H1 (cell line): Measurements from ENCODE around the gene TFR2. TPM values are rescaled to one million over a fixed set of nuclear protein-coding genes. Genes with fewer than 3 reads are reported as not detected.

Experiments
- CBX5 ChIP-seq: fragments of 300-800, 300-1000 bp; sonication (generic); IDR thresholded peaks from 2 replicates; pipeline ENCODE4 v1.7.1; 2016; ENCODE audit warnings: antibody characterized with exemption, low read length, low read depth
- CBX8 ChIP-seq: fragments of 300-800, 300-1000 bp; sonication (generic); IDR thresholded peaks from 2 replicates; pipeline ENCODE4 v1.7.1; 2016; ENCODE audit warnings: low read depth, low read length, borderline replicate concordance
- CHD2 ChIP-seq: IDR thresholded peaks from 2 replicates; pipeline ENCODE4 v1.6.1; 2012; ENCODE audit warnings: low read length, improper control_type of control experiment
- CREB1 ChIP-seq: IDR thresholded peaks from 2 replicates; pipeline ENCODE4 v1.6.1; 2012; ENCODE audit warnings: inconsistent platforms
- CTCF ChIP-seq, 3 experiments: IDR thresholded peaks; 1 replicate in 2 of 3; 2 replicates in 1 of 3; pipeline versions ENCODE4 v1.5.1 to v1.6.1; 2011; ENCODE audit warnings: low read length in 3 of 3, mild to moderate bottlenecking in 3 of 3, inconsistent platforms in 2 of 3, low read depth in 1 of 3, moderate library complexity in 1 of 3; ENCODE audit not compliant: insufficient read depth in 1 of 3; ENCODE audit errors: control extremely low read depth in 1 of 3
- E2F6 ChIP-seq: IDR thresholded peaks from 2 replicates; pipeline ENCODE4 v1.6.1; 2012; ENCODE audit warnings: inconsistent platforms
- EGR1 ChIP-seq: IDR thresholded peaks from 2 replicates; pipeline ENCODE4 v1.6.1; 2011; ENCODE audit warnings: low read depth, low read length, borderline replicate concordance
- HDAC2 ChIP-seq, 2 experiments: fragments of 300-600 bp in 1 of 2; sonication (generic) in 1 of 2; IDR thresholded peaks; 2 replicates each; pipeline ENCODE4 v1.6.1; 2011 to 2012; ENCODE audit warnings: low read depth in 2 of 2, low read length in 2 of 2, mild to moderate bottlenecking in 2 of 2, moderate library complexity in 2 of 2, borderline replicate concordance in 1 of 2, inconsistent platforms in 1 of 2
- HDAC6 ChIP-seq: IDR thresholded peaks from one replicate; pipeline ENCODE4 v1.7.1; 2012; ENCODE audit warnings: low read depth, mild to moderate bottlenecking, inconsistent platforms, low read length, moderate library complexity
- KDM4A ChIP-seq: IDR thresholded peaks from one replicate; pipeline ENCODE4 v1.7.1; 2012; ENCODE audit warnings: low read depth, mild to moderate bottlenecking, moderate library complexity, low read length, inconsistent platforms; ENCODE audit not compliant: severe bottlenecking
- NANOG ChIP-seq: IDR thresholded peaks from 2 replicates; pipeline ENCODE4 v1.6.1; 2011; ENCODE audit warnings: low read length, low read depth, mild to moderate bottlenecking, inconsistent platforms; ENCODE audit not compliant: insufficient read depth, poor library complexity, severe bottlenecking
- NRF1 ChIP-seq: IDR thresholded peaks from 2 replicates; pipeline ENCODE4 v1.6.1; 2011; ENCODE audit warnings: mild to moderate bottlenecking, low read depth, low read length, improper control_type of control experiment
- POLR2AphosphoS5 ChIP-seq: IDR thresholded peaks from 2 replicates; pipeline ENCODE4 v1.6.1; 2011; ENCODE audit warnings: low read depth, low read length
- POU5F1 ChIP-seq: IDR thresholded peaks from 2 replicates; pipeline ENCODE4 v1.6.1; 2011; ENCODE audit warnings: low read depth, mild to moderate bottlenecking, low read length, moderate library complexity
- RFX5 ChIP-seq: IDR thresholded peaks from 2 replicates; pipeline ENCODE4 v1.6.1; 2011; ENCODE audit warnings: low read depth, low read length, improper control_type of control experiment, borderline replicate concordance
- SIN3A ChIP-seq, 2 experiments: IDR thresholded peaks in 1 of 2; conservative IDR thresholded peaks in 1 of 2; 2 replicates each; pipeline ENCODE4 v1.6.1; 2011 to 2012; ENCODE audit warnings: low read length in 2 of 2, improper control_type of control experiment in 1 of 2, low read depth in 1 of 2, mild to moderate bottlenecking in 1 of 2
- SIRT6 ChIP-seq: IDR thresholded peaks from one replicate; pipeline ENCODE4 v1.7.1; 2012; ENCODE audit warnings: low read length, inconsistent platforms
- TAF1 ChIP-seq: IDR thresholded peaks from 2 replicates; pipeline ENCODE4 v1.6.1; 2011; ENCODE audit warnings: mild to moderate bottlenecking, low read depth, low read length
- TAF7 ChIP-seq: optimal IDR thresholded peaks from 2 replicates; pipeline ENCODE3; 2011; ENCODE audit warnings: low read depth, mild to moderate bottlenecking, inconsistent platforms, low read length, moderate library complexity, borderline replicate concordance
- TBP ChIP-seq: IDR thresholded peaks from 2 replicates; pipeline ENCODE4 v1.6.1; 2011; ENCODE audit warnings: low read depth, low read length, improper control_type of control experiment
- TEAD4 ChIP-seq: IDR thresholded peaks from 2 replicates; pipeline ENCODE4 v1.6.1; 2012; ENCODE audit warnings: low read depth, low read length, inconsistent platforms, mixed read lengths
- polyA plus RNA-seq, 7 experiments: library from polyadenylated mRNA; depleted of rRNA in 3 of 7; stranded (reverse) in 5 of 7; unstranded in 2 of 7; fragments of >200 nt in 5 of 7; fragments of 200-250 nt in 2 of 7; gene quantifications; 1 replicate in 5 of 7; 2 replicates in 1 of 7; 4 replicates in 1 of 7; pipeline versions ENCODE4 v1.2.1 to v1.2.3, GENCODE V29; 2011 to 2013; ENCODE audit warnings: missing spikeins in 2 of 7, mixed read lengths in 2 of 7
- total RNA-seq: library from RNA; stranded (reverse); fragmentation: NEBNext Ultra II Directional; extraction: Animal tissue kit (Norgen Biotek cat#: 25700); gene quantifications from 2 replicates; pipeline ENCODE4 v1.2.1, GENCODE V29; 2021

The TFR2 gene
- total and polyA plus RNA-seq, 2 of the 8 experiments (the other 6 are each of a cell fraction or from before 2014, with no cell fraction given) = 4.6 to 5.7 TPM

- TF ChIP-seq CHD2 = no peak
- no peak for TF ChIP-seq CBX5
- TF ChIP-seq HDAC2 (IDR thresholded peaks at IDR 0.05; ENCODE audit: borderline replicate concordance in 1 of 2, low read depth in 2 of 2, low read length in 2 of 2) = no peak
- no peak for TF ChIP-seq CTCF (IDR thresholded peaks at IDR 0.05; ENCODE audit: control extremely low read depth in 1 of 3, insufficient read depth in 1 of 3, low read depth in 1 of 3, low read length in 3 of 3)
- no peak for TF ChIP-seq TBP
- 0 out of 2 replicates have a peak, but pooled peaks have one; percentile 41 for TF ChIP-seq POLR2AphosphoS5
- TF ChIP-seq HDAC6 = no peak
- TF ChIP-seq SIN3A (conservative IDR thresholded peaks at IDR 0.05 in 1 of 2, IDR thresholded peaks at IDR 0.05 in 1 of 2; ENCODE audit: low read depth in 1 of 2, low read length in 2 of 2) = no peak
- no peak for TF ChIP-seq NANOG
- TF ChIP-seq POU5F1 = no peak
- TF ChIP-seq TEAD4 = no peak
- no peak for TF ChIP-seq SIRT6
- no peak for TF ChIP-seq KDM4A
- no peak for TF ChIP-seq TAF1
- no peak for TF ChIP-seq CBX8
- no peak for TF ChIP-seq E2F6
- TF ChIP-seq EGR1 = 0 out of 2 replicates have a peak, but pooled peaks have one; percentile 6
- TF ChIP-seq NRF1 = no peak
- no peak for TF ChIP-seq RFX5
- TF ChIP-seq CREB1 = 0 out of 2 replicates have a peak, but pooled peaks have one; percentile 18
- TF ChIP-seq TAF7 = no peak
These were observed 70.2 kb downstream of the TFR2 start (continued) for GRCh38 chr7:100570954-100571828.
